GM18507 (cell line): ENCODE results near the gene FUT8.

ENCODE experiments used
- DNase-seq: peaks from one replicate; pipeline ENCODE4 v3.0.0; 2011; ENCODE audit warnings: low read depth; ENCODE audit not compliant: insufficient read length; ENCODE audit errors: extremely low spot score
- FAIRE-seq: peaks from 2 replicates; lab custom pipeline; 2011; peaks lifted over from hg19 to GRCh38; lab: Jason Lieb, UNC

The FUT8 gene

GRCh38 chr14:65783576-65783975 is 371.0 kb downstream of the FUT8 start:
- FAIRE-seq, result no peak
- no peak for DNase-seq

- no peak for FAIRE-seq
These were observed 372.0 kb downstream of the FUT8 start for GRCh38 chr14:65784574-65784973.

GRCh38 chr14:65787461-65787860 is 374.9 kb downstream of the FUT8 start:
- no peak for DNase-seq
- FAIRE-seq, result no peak

More at GRCh38 chr14:65784574-65784973, 372.0 kb downstream of the FUT8 start:
- DNase-seq, result no peak

GRCh38 chr14:65788876-65789275 is 376.3 kb downstream of the FUT8 start:
- FAIRE-seq, result no peak
- DNase-seq, result no peak

GRCh38 chr14:65789363-65789762 is 376.8 kb downstream of the FUT8 start:
- DNase-seq, result no peak
- no peak for FAIRE-seq

GRCh38 chr14:65790172-65790815 is 377.8 kb downstream of the FUT8 start:
- no peak for FAIRE-seq
- no peak for DNase-seq

GRCh38 chr14:65791191-65791981 is 378.9 kb downstream of the FUT8 start:
- no peak for DNase-seq
- FAIRE-seq, result peak; percentile 71

- DNase-seq (no peak), FAIRE-seq (no peak)
These were observed 379.8 kb downstream of the FUT8 start for GRCh38 chr14:65792208-65792905.
